CD4-positive, alpha-beta T cell treated with Interferon alpha-2 for 1 hour (primary cell): ENCODE data around the gene MAP2K3.
"Not testable (repeated sequence)": the region's sequence is repeated elsewhere in the genome, so short reads cannot be mapped to it uniquely, and the experiment has no call there.

Experiments used
- DNase-seq, 2 donors: peaks; one replicate each; pipeline ENCODE4 v3.0.0-alpha.2; 2020 to 2022

MAP2K3 gene

DNA sequence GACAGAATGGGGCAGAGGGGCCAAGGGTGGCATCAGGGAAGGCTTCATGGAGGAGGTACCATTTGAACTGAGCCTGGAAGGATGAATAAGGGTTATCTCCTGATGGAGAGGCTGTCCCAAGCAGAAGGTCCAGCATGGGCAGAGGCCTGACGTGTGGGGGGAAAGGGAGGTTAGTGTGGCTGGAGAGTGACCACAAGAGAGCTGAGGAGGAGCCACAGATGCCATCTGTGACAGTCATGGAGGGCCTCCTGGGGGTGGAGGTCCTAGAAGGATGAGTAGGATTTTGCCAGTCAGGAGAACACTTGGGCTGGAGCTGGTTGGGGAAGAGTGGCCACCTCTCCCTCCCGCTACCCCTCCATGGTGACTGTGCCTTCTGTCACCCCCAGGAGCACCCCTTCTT lies 29.2 kb downstream of the MAP2K3 start:
- not testable (repeated sequence) for DNase-seq

DNA sequence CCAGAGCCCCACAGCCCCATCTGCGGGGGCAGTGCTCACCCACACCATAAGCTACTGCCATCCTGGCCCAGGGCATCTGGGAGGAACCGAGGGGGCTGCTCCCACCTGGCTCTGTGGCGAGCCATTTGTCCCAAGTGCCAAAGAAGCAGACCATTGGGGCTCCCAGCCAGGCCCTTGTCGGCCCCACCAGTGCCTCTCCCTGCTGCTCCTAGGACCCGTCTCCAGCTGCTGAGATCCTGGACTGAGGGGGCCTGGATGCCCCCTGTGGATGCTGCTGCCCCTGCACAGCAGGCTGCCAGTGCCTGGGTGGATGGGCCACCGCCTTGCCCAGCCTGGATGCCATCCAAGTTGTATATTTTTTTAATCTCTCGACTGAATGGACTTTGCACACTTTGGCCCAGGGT lies 29.8 kb downstream of the MAP2K3 start:
- DNase-seq, result not testable (repeated sequence)

DNA sequence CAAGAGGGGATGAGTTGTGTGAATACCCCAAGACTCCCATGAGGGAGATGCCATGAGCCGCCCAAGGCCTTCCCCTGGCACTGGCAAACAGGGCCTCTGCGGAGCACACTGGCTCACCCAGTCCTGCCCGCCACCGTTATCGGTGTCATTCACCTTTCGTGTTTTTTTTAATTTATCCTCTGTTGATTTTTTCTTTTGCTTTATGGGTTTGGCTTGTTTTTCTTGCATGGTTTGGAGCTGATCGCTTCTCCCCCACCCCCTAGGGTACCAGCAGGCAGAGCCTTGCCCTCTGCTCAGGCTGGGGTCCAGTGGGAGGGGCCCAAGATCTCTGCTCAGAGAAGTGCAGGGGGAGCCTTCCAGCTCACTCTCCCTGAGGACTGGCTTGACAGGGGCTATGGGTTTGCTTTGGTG lies 30.2 kb downstream of the MAP2K3 start:
- not testable (repeated sequence) for DNase-seq

DNA sequence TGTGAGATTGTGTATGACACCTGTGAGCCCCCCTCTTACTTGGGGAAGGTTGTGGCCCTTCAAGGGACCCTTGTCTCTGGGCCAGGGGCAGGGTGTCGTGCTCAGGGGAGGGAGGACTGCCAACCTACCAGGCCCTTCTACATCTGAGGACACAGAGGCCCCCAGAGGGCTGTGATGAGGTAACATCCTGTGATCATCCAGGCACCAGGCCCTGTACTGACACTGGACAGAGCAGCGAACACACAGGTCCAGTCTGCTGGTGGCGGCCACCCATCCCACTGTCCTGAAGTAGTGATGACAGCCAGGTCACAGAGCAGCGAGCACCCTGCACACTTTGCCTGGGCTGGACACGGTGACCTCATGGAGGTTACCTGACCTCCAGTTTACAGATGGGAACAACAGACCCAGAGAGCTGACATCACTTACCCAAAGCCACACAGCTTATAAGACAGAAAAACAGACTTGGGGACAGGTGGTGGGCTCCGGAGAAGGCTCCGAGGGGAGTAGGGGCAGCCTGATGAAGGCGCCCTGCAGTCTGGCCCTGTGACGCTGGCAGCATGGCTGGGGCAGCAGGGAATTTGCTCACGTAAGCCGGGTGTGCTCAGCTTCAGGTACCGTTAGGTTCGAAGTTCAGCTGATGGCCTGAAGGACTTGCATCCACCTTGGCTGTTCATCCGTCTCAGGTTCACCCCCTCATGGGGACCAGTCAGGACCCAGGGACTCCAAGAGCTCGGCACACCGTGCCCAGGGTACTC lies 30.9 kb downstream of the MAP2K3 start:
- DNase-seq, result not testable (repeated sequence)

DNA sequence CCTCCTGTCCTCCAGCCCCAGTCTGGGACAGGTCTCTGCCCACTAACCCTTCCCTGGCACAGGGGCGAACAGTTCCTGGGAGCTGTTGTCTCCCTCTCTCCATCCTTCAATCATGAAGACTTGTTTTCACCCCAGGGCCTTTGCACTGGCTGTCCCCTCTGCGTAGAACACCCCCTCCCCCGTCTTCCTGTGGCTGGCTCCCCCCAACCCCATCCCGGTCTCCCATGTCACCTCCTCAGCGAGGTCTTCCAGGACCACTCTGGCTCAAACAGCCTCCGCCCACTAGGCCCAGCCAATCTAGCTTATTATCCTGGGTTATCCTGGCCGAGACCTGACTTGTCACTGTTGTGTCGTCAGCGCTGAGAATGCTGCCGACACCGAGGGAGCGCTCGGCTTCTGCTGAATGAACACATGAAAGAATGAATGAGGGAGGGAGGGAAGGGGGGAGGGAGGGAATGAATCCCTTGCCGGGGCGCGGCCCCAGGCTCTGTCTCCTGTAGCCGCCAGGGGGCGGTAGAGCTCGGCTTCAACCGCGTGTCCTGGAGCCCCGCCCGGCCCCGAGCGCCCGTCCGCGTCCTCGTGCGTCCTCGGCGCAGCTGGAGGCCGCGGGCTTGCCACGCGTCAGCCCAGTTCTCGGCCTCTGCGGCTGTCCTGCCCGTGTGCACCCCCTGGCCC lies 31.8 kb downstream of the MAP2K3 start:
- not testable (repeated sequence) for DNase-seq

DNA sequence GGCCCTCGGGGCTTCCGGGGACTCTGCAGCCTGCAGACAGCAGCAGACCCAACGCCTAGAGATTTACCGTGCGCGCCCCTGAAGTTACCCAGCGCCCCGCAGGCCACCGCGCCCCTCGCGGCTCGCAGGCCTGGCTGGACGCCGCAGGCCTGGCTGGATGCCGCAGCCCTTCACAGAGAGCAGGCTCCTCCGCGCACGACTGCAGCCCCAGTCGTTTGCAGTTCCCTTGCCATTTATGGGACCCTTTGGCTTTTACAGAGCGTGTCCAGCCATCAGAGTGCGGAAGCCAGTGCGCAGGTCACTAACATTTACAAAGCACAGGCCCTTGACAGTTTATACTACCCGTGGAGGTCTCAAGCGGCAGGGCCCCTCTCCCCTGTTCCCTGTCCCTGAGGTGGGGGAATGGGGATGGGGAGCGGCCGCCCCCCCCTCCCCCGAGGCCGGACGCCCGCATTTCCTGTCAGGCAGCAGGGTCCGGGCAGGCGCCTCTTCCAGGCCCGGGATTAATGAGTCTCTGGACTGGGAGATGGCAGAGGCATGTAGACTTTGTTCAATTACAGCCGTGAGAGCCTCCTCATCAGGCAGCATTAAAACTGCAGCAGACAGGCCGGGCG lies 32.5 kb downstream of the MAP2K3 start:
- DNase-seq, result not testable (repeated sequence)

DNA sequence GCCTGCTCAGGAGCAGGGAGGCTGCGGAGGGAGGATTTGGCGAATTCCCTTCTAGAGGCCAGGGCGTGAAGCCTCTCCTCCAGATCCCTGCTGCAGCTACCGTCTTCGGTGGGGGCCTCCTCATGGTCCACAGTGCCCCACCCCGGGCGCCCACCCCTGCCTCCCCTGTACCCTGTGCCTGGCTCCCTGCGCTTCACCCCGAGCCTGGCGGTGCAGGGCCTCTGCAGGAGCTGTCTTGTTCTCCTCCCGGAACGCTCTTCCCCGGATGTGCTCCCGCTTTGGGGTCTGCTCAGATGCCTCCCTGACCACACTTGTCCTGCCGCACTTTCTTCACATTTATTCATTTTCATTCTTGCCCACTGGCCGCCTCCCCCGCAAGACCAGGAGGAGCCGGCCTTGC lies 33.3 kb downstream of the MAP2K3 start:
- not testable (repeated sequence) for DNase-seq

DNA sequence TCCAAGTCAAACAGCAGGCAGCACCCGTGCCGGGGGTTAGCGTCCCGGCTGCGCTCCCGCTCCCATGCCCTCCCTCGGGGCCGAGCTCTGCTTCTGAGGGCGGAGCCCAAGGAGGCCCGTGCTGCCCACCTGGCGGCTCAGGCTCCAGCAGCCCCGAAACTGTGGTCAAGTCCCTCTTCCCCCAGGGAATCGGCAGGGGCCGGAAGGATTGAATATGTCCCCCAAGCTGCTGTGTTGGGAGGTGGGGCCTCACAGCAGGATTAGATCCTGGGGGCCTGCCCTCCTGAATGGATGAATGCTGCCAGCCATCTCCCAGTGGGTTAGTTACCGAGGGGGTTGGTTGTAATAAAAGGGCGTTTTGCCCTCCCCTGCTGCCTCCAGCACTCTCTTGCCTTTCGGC lies 33.9 kb downstream of the MAP2K3 start:
- DNase-seq, result no peak

DNA sequence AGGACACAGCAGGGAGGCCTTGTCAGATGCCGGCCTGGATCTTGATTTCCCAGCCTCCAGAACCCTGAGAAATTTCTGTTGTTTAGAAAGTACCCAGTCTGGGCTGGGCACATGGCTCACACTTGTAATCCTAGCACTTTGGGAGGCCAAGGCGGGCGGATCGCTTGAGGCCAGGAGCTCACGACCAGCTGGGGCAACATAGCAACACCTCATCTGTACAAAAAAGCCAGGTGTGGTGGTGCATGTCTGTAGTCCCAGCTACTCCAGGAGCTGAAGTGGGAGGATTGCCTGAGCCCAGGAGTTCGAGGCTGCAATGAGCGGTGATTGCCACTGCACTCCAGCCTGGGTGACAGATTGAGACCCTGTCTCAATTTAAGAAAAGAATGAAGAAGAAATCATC lies 34.3 kb downstream of the MAP2K3 start:
- not testable (repeated sequence) for DNase-seq

DNA sequence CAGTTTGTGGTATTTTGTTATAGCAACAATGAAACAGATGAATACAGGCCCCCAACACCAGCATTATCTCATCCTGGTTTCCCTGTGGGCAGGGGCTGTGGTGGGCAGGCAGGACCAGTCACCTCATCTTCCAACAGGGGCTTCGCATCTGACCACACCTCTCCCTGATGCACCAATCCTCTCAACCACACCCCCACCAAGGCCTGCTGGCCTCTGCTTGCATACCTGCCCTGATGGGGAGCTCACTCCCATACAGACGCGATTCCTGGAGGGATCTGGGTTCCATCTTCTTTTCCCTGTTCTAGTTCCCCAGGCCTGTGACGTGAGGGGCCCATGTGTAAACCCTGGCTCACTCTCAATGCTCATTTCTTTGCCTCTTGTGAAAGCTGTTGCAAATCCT lies 34.7 kb downstream of the MAP2K3 start:
- not testable (repeated sequence) for DNase-seq

DNA sequence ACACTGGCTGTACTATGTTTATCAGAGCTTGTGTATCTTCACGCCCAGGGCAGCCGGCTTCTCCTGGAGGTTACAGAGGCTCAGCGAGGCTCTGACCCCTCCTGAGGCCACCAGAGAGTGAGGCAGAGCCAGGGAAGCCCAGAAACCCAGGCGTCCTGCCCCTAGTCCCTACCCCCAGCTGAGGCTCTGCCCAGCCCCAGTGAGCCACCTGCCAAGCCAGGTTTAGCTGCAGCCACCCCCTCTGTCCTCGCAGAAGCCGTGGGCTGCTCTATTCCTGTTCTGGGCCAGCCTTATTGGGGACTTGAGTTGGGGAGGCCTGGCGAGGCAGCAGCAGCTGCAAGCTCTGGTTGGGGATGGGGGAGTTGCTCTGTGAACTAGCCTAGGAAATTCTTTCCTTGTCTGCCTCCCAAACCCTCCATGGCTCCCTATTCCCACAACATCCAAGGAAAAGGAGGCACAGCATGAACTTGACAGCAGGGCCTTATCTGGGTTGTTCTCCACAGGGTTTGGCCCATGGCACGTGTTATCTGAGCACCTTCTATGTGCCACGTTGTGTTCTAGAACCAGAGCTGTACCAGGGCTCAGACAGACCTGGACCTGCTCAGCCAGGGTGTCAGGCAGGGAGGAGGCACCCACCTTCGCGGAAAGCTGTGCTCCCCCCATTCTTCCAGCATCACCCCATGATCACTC lies 35.3 kb downstream of the MAP2K3 start:
- not testable (repeated sequence) for DNase-seq

DNA sequence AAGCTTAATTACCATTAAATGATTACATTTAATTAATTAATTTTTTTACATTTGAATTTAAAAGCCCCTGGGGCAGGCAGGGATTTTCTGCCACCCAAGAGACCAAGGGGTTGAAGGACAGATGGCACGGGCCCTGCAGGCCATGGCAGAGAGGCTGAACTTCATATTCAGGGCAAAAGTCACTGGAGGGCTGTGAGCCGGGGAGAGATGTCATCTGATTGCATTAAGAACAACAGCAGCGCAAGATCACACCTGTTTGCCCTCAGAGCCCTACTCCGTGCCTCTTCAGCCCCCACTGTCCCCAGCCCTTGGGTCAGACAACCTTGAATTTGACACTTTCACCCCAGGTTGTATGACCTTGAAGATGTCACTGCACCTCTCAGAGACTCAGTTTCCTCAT lies 35.9 kb downstream of the MAP2K3 start:
- DNase-seq, result not testable (repeated sequence)

DNA sequence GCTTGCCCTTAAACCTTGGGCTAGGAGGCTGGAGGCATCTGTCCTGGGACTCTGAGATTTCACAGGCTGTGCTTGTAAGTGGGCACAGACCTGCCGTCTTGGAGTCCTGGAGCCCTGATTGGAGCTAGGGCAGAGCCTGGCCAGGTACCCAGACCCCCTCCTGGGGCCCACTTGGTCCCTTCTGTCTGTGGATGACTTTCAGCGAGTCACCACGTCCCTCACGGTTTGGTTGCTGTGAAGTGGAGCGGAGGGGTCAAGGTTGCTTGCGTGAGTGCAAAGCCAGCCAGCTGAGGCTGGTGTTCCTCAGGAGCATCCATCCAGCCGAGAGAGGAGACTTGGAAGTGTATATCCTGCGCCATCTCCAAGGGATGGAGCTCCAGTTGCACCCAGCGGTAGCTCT lies 36.5 kb downstream of the MAP2K3 start:
- not testable (repeated sequence) for DNase-seq

DNA sequence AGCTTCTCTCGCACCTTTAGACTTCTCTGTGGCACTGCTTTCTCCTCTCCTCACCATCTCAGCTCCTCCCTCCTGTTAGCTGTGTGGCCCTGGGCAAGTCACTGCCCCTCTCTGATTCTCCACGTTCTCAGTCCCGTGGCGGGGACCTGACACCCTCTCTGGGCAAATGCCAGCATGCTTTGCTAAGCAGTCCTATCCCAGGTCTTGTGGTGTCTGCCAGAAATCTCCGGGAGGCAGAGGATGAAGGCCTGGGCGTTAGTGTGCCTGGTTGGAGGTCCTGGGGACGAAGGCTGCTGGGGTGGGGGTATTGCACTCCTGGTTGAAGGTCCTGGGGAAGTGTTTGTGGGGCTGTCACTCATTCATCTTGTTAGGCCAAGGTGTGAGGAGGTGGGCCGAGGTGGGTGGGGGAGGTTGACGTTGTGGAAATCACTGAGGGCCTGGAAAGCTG lies 37.3 kb downstream of the MAP2K3 start:
- DNase-seq, result not testable (repeated sequence)

DNA sequence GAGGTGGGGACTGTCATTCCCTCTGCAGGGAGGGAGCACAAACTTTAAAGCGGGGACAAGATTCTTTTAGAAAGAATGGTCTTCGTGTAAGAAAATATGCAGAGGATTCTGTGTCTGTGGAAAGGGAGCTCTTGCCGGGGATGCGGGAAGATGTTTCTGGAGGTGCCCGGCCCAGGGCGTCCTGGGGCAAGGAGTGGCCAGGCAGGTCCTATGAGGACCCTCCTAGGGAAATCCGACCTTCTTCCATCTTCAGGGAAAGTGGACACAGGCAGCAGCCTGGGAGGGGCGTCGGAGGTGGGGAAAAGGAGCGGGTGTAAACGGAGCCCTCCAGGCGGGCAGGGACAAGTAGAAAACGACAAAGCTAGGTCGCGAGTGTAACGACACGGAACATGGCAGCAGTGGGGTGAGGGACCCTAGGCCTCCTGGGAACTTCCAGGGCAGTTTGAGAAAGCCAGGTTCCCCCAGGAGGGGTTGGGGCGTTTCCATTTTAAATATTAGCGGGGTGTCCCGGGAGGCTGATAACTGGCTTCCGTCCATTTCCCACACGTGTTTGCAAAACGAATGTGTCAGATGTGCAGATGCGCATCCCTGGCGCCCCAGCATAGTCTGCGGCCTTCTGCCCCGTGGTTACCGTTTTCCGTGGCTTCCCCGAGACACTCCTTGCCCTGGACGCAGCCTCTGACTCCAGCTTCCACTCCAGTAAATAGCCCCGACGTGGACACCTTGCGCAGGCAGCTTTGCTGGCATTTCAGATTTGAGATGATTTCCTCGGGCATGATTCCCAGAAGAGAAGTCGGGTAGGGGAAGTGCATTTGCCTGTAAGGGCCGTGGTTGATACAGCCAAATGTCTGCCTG lies 39.0 kb downstream of the MAP2K3 start:
- not testable (repeated sequence) for DNase-seq

DNA sequence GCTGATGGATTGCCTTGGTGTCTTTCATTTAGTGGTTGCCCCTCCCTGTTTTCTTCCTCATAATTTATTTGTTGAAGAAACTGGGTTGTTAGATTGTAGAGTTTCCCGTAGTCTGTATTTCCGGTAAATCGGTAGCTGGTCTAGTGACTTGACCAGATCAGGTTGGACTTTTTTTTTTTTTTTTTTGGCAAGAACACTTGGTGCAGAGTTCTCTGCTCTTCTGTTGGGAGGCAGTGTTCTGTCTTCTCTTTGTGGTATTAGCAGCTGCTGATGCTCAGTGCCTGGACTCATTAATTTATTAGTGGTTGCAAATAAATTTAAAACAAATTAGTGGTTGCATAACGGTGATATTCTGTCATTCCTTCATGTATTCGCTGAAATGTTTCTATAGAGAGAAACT lies 40.2 kb downstream of the MAP2K3 start:
- DNase-seq, result not testable (repeated sequence)

DNA sequence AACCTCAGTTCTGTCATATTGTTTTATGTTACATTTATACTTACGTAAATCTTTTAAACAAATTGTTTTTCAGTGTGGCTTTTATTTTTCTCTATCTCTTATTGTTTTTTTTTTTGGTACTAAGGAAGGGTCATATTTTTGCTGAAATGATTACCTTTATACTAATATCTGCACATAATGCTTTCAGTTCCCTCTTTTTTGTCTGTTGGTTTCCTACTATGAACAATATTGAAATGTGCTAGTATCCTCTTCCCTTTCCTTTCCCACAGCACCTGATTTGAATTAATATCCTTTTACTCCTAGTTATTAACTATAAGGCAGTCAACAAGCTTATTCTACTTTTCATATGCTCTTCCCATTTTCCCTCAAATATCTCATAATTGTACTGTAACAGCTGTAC lies 43.4 kb downstream of the MAP2K3 start:
- DNase-seq, result not testable (repeated sequence)

DNA sequence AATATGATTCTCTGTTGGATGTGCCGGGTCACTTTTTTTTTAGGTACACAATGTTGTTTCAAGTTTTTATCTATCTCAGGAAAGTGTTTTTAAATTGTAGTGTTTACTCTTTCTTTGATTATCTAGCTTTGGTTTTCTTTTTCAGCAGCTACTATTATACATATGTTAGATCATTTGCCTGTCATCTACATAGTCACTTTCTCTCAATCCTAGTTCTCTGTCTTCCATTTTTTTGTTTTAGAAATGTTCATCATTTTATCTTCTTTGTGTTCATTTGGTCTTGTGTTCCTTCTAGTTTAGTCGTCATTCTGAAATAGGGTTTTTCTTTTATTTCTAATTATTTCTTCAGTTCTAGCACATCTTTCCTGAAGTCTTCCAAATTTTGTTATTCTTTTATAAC lies 44.3 kb downstream of the MAP2K3 start:
- not testable (repeated sequence) for DNase-seq

DNA sequence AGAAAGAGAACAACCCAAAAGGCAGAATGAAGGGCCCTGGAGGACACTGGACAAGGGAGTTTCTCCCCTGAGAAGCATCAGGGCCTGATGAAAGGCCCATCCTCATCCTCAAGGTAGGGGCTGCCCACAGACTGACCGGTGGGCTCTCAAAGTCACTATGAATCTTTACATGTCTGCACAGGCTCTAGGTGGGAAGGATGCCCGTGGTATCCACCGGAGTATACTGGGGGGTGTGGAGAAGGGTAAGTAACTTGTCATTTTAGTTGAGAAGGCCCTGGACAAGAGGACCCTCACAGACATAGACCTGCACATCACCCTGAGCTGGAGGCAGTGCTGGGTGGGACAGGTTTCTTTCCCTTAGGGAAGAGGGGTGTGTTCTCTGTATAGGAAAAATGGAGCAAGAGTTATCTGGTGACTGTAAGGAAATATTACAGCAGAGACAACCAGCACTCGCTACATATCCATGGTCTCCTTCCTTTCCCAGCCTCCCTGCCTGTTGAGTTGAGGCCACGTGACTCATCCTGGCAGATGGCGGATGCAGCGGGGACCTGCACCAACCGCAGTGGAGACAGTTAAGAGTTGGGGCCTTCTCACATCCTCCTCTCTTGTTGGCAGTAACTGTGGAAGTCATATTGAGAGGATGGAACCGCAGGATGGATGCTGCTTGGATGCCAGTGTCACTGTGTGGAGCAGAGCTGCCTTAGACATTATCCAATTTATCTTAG lies 46.1 kb downstream of the MAP2K3 start:
- no peak for DNase-seq

DNA sequence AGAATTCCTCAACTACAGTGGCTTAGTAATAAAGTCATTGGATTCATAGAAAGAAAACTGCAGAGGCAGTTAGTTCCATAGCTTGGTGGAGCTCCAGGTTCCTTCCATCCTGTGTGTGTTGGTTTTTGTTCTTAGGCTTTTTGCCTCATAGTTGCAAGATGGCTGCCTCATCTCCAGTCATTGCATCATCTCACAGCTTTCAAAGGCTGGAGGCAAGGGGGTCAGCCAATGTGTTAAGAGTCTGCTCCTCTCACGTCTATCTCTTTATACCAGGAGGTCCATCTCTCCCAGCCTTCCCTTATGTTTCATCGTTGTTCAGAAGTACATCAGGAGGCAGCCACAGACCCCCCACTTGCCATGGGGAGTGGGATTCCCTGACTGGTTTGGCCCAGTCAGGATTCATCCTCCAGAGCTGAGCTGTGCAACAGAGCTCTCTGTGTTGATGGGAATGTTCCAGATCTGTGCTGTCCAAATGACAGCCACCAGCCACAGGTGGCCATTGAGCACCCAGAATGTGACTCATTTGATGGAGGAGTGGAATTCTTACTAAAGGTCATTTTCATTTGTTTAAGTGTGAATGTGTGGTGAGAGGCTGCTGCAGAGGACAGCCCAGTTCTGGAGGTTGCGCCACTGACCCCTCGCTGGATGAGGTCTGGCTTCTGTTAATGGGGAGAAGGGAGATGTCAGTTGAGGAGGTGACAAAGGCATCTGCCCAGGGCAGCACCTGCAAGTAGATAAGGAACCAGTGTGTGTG lies 52.2 kb downstream of the MAP2K3 start:
- not testable (repeated sequence) for DNase-seq
